ENCODE results near the gene CCDC85B. TPM values are rescaled to one million over a fixed set of nuclear protein-coding genes. Genes with fewer than 3 reads are reported as not detected.
A peak's percentile ranks its signal among the peaks of the same experiment; 100 is the strongest.

Gene CCDC85B
- total and polyA plus RNA-seq, 2 experiments from 2014 or later, result 15.1 to 41.6 TPM

DNA sequence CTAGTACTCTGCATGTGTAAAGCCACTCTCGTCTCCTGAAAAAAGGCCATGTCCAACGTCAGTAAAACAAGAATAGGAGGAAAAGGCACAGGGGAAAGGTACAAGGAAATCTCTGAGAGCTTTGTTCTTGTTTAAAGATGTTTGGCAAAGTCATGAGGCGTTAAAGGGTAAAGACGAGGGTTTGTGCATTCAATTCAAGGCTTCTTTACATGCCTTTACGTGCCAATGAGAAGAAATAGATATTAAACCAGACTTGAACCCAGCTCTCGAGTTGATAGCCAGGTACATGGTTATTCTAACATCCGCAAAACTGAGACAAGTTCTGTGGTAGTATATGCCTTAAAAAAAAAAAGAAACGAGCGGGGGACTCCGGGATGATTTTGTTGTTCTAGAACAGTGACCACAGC, 31.8 kb upstream of the CCDC85B start:
- H3K27me3 ChIP-seq, result no peaks in the 10 kb centered on the region
- H3K9me3 ChIP-seq (ENCODE audit: low read depth), result no peaks in the 10 kb centered on the region
- H3K4me2 ChIP-seq, result peak overlapping the region; percentile 90
- no peaks in the 10 kb centered on the region for H3K9me2 ChIP-seq (replicated peaks; ENCODE audit: insufficient read depth)
- peak overlapping the region; percentile 97 for H3K27ac ChIP-seq
- 2% methylated on average over 10 of the region's 10 CpGs for WGBS (ENCODE audit: low lambda C conversion rate, missing lambda C conversion rate)
- H3K4me1 ChIP-seq (ENCODE audit: insufficient read depth), result peaks cover 28% of the 10 kb centered on the region
- peak overlapping the region; percentile 41 for H3K4me3 ChIP-seq
- peaks cover 54% of the 10 kb centered on the region for H3K79me2 ChIP-seq
- peaks cover 31% of the 10 kb centered on the region for H4K20me1 ChIP-seq (ENCODE audit: insufficient read depth, poor library complexity, severe bottlenecking)
- TF ChIP-seq EZH2phosphoT487 (IDR thresholded peaks at IDR 0.05; ENCODE audit: low read depth, severe bottlenecking, unreplicated experiment) (no peak), EZH2 (IDR thresholded peaks at IDR 0.05; ENCODE audit: borderline replicate concordance) (no peak)
- TF ChIP-seq, protein P1, sequence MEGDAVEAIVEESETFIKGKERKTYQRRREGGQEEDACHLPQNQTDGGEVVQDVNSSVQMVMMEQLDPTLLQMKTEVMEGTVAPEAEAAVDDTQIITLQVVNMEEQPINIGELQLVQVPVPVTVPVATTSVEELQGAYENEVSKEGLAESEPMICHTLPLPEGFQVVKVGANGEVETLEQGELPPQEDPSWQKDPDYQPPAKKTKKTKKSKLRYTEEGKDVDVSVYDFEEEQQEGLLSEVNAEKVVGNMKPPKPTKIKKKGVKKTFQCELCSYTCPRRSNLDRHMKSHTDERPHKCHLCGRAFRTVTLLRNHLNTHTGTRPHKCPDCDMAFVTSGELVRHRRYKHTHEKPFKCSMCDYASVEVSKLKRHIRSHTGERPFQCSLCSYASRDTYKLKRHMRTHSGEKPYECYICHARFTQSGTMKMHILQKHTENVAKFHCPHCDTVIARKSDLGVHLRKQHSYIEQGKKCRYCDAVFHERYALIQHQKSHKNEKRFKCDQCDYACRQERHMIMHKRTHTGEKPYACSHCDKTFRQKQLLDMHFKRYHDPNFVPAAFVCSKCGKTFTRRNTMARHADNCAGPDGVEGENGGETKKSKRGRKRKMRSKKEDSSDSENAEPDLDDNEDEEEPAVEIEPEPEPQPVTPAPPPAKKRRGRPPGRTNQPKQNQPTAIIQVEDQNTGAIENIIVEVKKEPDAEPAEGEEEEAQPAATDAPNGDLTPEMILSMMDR (IDR thresholded peaks at IDR 0.05; ENCODE audit: poor library complexity), result no peak
- no peak for DNase-seq (ENCODE audit: low spot score)
- no peaks in the 10 kb centered on the region for H3K36me3 ChIP-seq (replicated peaks; ENCODE audit: insufficient read depth, low read depth)
- peak overlapping the region; percentile 22 for H2AFZ ChIP-seq

DNA sequence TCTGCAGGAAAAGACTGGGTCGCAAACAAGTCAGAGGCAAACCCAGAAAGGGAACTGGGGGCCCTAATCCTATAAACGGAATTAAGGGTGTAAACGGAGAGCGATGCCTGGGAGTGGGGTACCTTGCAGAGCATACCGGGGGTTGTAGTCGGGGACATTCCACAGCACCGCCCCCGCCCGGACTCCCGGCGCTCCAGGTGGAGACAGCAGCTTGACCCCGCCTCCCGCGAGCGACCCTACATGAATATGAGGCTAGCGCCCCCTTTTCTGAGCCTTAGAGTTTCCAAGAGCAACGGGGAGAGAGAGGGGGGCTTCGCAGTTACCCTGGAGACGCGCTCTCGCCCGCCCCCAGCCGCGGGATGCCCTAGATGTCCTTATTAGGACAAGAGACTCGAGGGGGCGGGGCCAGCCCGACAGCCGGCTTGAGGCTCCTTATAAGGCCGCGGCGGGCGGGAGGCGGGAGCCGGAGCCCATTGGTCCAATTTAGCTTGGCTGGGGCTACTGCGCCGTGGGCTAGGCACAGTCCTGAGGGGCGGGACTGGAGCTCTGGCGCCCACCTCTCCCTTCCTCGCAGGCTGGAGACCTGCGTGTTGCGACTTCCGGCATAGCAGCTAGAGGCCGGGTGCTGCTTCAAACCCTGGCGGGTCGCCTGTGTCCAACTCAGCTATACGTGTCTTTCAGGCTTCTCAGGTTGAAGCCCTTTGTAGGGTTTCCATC, 31.2 kb upstream of the CCDC85B start:
- TF ChIP-seq EZH2 (IDR thresholded peaks at IDR 0.05; ENCODE audit: borderline replicate concordance), result no peak
- TF ChIP-seq, protein P1 (IDR thresholded peaks at IDR 0.05; ENCODE audit: poor library complexity), result peak; percentile 16
- Histone ChIP-seq H3K4me1 (ENCODE audit: insufficient read depth) (peaks cover 25% of the 10 kb centered on the region), H3K79me2 (peaks cover 54% of the 10 kb centered on the region), H3K27me3 (no peaks in the 10 kb centered on the region), H3K4me2 (peak overlapping the region; percentile 90), H4K20me1 (ENCODE audit: insufficient read depth, poor library complexity, severe bottlenecking) (peaks cover 31% of the 10 kb centered on the region), H3K9me3 (ENCODE audit: low read depth) (no peaks in the 10 kb centered on the region), H3K9me2 (replicated peaks; ENCODE audit: insufficient read depth) (no peaks in the 10 kb centered on the region), H2AFZ (peak overlapping the region; percentile 34), H3K4me3 (peak overlapping the region; percentile 41), H3K27ac (peak overlapping the region; percentile 97), H3K36me3 (replicated peaks; ENCODE audit: insufficient read depth, low read depth) (no peaks in the 10 kb centered on the region)
- 2% methylated on average over 44 of the region's 46 CpGs for WGBS (ENCODE audit: low lambda C conversion rate, missing lambda C conversion rate)
- peak; percentile 100 for DNase-seq (ENCODE audit: low spot score)

DNA sequence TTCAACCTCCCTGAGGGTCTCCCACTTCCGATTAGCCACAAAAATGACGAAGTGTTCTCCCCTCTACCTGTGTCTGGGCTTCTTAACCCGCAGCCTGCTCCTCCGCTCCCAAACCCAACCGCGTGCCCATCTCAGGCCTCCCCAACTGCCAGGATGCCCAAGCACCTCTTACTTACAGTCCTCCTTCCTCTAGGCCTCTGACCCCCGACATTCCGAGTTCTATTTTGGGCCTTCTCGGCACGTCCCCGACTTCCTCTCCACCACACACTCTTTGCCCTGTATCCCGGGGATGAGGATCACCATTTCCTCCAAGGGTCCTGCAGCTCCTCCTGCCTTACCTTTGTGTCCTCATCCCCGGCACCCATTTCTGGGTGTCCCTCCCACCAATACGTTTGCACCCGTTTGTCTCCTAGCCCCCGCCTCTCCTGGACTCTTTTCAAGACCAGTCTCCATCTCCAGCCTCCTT, 30.6 kb upstream of the CCDC85B start:
- Histone ChIP-seq H3K36me3 (replicated peaks; ENCODE audit: insufficient read depth, low read depth) (no peaks in the 10 kb centered on the region), H3K27me3 (no peaks in the 10 kb centered on the region), H3K4me3 (peak overlapping the region; percentile 30), H2AFZ (peak overlapping the region; percentile 34), H3K4me1 (ENCODE audit: insufficient read depth) (peaks cover 20% of the 10 kb centered on the region), H3K4me2 (peak overlapping the region; percentile 90), H3K9me3 (ENCODE audit: low read depth) (no peaks in the 10 kb centered on the region), H3K27ac (peak overlapping the region; percentile 97), H3K79me2 (peaks cover 49% of the 10 kb centered on the region), H3K9me2 (replicated peaks; ENCODE audit: insufficient read depth) (no peaks in the 10 kb centered on the region), H4K20me1 (ENCODE audit: insufficient read depth, poor library complexity, severe bottlenecking) (peaks cover 25% of the 10 kb centered on the region)
- no peak for TF ChIP-seq EZH2phosphoT487 (IDR thresholded peaks at IDR 0.05; ENCODE audit: low read depth, severe bottlenecking, unreplicated experiment)
- TF ChIP-seq, protein P1 (IDR thresholded peaks at IDR 0.05; ENCODE audit: poor library complexity), result no peak
- no peak for TF ChIP-seq EZH2 (IDR thresholded peaks at IDR 0.05; ENCODE audit: borderline replicate concordance)
- DNase-seq (ENCODE audit: low spot score), result no peak
- WGBS (ENCODE audit: low lambda C conversion rate, missing lambda C conversion rate), result 5% methylated on average over 16 of the region's 16 CpGs
